Spleen (tissue), 3 donors: ENCODE results near the gene MLC1.

ENCODE experiments used
- POLR2A ChIP-seq, 3 donors: fragments of 450-650 bp; IDR thresholded peaks; one replicate each; pipeline ENCODE4 v1.5.1; 2017; ENCODE audit warnings: antibody characterized with exemption in 3 of 3, mild to moderate bottlenecking in 1 of 3
- POLR2AphosphoS5 ChIP-seq, 3 donors: sonication (generic); formaldehyde crosslinking; IDR thresholded peaks; one replicate each; pipeline ENCODE4 v1.5.1; 2017; ENCODE audit warnings: antibody characterized with exemption in 3 of 3

GRCh38 chr22:50056214-50056972 lies 28.8 kb downstream of the MLC1 start:
- TF ChIP-seq POLR2AphosphoS5 (IDR thresholded peaks at IDR 0.05) = no peak
- no peak for TF ChIP-seq POLR2A (IDR thresholded peaks at IDR 0.05)
